Neural progenitor cell (in vitro differentiated cells): ENCODE results near the gene WBP2. TPM values are rescaled to one million over a fixed set of nuclear protein-coding genes. Genes with fewer than 3 reads are reported as not detected.
A peak's percentile ranks its signal among the peaks of the same experiment; 100 is the strongest.

Experiments
- DNase-seq: peaks from one replicate; pipeline ENCODE4 v3.0.0-alpha.2; 2016; ENCODE audit warnings: low spot score
- H2AFZ ChIP-seq: fragments of 200-600 bp; sonication (generic); replicated peaks from 2 replicates; pipeline ENCODE4 v1.6.1; 2016; ENCODE audit warnings: antibody characterized with exemption
- H3F3A ChIP-seq: fragments of 200-600 bp; sonication (generic); 2 replicates; pipeline ENCODE4 v1.6.1; 2016; ENCODE audit warnings: antibody characterized with exemption, low read depth
- H3K27ac ChIP-seq: fragments of 200-600 bp; sonication (generic); 2 replicates; pipeline ENCODE4 v1.5.1; 2016; ENCODE audit warnings: mild to moderate bottlenecking
- H3K27me3 ChIP-seq: fragments of 200-600 bp; sonication (generic); 2 replicates; pipeline ENCODE4 v1.6.1; 2016; ENCODE audit warnings: mild to moderate bottlenecking, moderate library complexity
- H3K36me3 ChIP-seq: fragments of 200-600 bp; sonication (generic); 2 replicates; pipeline ENCODE4 v1.5.1; 2016
- H3K4me1 ChIP-seq: fragments of 200-600 bp; sonication (generic); 2 replicates; pipeline ENCODE4 v1.6.1; 2016; ENCODE audit warnings: mixed run types
- H3K4me2 ChIP-seq: fragments of 200-600 bp; sonication (generic); 2 replicates; pipeline ENCODE4 v1.6.1; 2016
- H3K4me3 ChIP-seq: fragments of 200-600 bp; sonication (generic); 2 replicates; pipeline ENCODE4 v1.5.1; 2016
- H3K79me2 ChIP-seq: fragments of 200-600 bp; sonication (generic); 2 replicates; pipeline ENCODE4 v1.6.1; 2016; ENCODE audit warnings: low read depth
- H3K9ac ChIP-seq: fragments of 200-600 bp; sonication (generic); 2 replicates; pipeline ENCODE4 v1.6.1; 2016
- H3K9me3 ChIP-seq: fragments of 200-600 bp; sonication (generic); 2 replicates; pipeline ENCODE4 v1.5.1; 2016; ENCODE audit warnings: low read depth
- H4K20me1 ChIP-seq: fragments of 200-600 bp; sonication (generic); 2 replicates; pipeline ENCODE4 v1.6.1; 2016; ENCODE audit warnings: low read depth
- H3K27ac Mint-ChIP-seq: 3 replicates; pipeline ENCODE4 v1.8.0; 2021; ENCODE audit warnings: mixed read lengths
- H3K27me3 Mint-ChIP-seq: 2 replicates; pipeline ENCODE4 v1.8.0; 2022; ENCODE audit warnings: low read depth, mild to moderate bottlenecking, inconsistent platforms, moderate library complexity, mixed read lengths; ENCODE audit not compliant: insufficient read depth
- H3K36me3 Mint-ChIP-seq: 3 replicates; pipeline ENCODE4 v1.8.0; 2021; ENCODE audit warnings: mixed read lengths
- H3K4me1 Mint-ChIP-seq: 3 replicates; pipeline ENCODE4 v1.8.0; 2021; ENCODE audit warnings: mixed read lengths
- H3K4me3 Mint-ChIP-seq: 3 replicates; pipeline ENCODE4 v1.8.0; 2021; ENCODE audit warnings: mild to moderate bottlenecking, moderate library complexity, mixed read lengths
- H3K9me3 Mint-ChIP-seq: 3 replicates; pipeline ENCODE4 v1.8.0; 2020; ENCODE audit warnings: mixed read lengths
- EZH2 ChIP-seq: fragments of 200-600 bp; sonication (generic); IDR thresholded peaks from 2 replicates; pipeline ENCODE4 v1.6.1; 2017; ENCODE audit warnings: antibody characterized with exemption, mild to moderate bottlenecking, moderate library complexity
- EZH2phosphoT487 ChIP-seq: fragments of 200-600 bp; sonication (generic); IDR thresholded peaks from 2 replicates; pipeline ENCODE4 v1.6.1; 2017; ENCODE audit warnings: antibody characterized with exemption
- total RNA-seq: library from RNA; depleted of rRNA; stranded (reverse); fragments of >200 nt; gene quantifications from 2 replicates; pipeline ENCODE4 v1.2.3, GENCODE V29; 2015; ENCODE audit warnings: low replicate concordance
- TF ChIP-seq, protein P1 (sequence below): fragments of 200-600 bp; sonication (generic); IDR thresholded peaks from 2 replicates; pipeline ENCODE4 v1.5.1; 2017; ENCODE audit warnings: antibody characterized with exemption, mild to moderate bottlenecking

WBP2 gene
- total RNA-seq, 1 donor from 2014 or later: 20.9 TPM

DNA sequence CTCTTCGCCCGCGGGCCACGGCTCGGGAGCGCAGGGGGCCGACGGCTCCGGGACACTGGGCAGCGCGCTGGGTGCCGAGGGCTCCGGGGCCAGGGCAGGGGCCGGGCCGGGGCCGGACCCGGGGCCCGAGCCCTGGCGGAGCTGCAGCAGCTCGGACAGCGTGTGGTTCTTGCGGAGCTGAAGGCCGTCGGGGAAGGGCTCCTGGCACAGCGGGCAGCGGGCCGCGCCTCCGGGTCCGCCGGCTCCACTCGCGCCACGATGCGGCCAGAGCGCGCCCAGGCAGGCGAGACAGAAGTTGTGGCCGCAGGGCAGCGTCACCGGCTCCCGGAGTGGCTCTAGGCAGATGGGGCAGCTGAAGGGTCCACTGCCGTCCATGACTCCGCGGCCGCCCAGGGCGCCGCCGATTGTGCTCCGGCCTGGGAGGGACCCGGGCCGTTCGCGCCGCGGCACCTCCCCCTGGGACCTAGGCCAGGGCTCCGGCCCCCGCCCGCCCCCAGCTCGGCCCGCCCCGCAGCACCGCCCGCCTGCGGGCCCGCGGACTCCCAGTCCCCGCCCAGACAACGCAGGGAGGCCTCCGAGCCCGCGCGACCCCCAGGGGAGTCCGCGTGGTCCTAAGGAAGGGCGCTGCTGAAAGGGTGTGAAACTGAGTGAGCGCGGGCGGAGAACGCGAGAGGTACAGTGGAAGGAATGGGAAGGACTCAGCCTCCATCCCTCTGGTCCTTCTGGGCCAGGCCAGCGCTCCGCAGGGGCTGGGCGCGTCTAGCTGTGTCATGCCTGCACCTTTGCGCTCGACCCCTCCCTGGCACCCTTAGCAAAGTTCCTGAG, 23.3 kb upstream of the WBP2 start, which contains the start of gene TRIM47:
Gene TRIM47, minus strand, starts transcription at position 408 of the 825 bp plus-strand sequence. Its CDS starts 33 bp downstream, at position 375.
- no peak within 1 kb of the TSS for H3K9ac ChIP-seq
- H3K27me3 Mint-ChIP-seq: peaks cover 46% of the 10 kb centered on the region
- H3K27ac Mint-ChIP-seq: no peak within 1 kb of the TSS

DNA sequence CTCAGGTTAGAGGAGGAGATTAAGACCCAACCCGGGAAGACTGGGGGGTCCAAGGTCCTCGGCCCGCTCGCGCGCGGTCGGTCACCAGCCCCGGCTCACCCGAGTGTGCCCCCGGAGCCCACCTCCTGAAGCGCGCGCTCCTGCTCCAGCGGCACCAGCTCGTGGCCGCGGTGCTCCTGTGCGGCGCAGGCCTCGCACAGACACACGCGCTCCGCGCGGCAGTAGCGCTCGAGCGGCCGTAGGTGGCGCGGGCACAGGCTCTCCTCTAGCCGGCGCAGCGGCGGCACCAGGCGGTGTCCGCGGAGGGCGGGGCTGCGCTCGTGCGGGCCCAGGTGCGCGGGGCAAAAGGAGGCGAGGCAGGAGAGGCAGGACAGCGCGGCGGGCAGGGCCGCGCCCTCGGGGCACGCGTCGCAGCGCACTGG, 22.6 kb upstream of the WBP2 start:
- TF ChIP-seq EZH2phosphoT487: peak; percentile 24
- peak; percentile 50 for TF ChIP-seq EZH2
- TF ChIP-seq, protein P1, sequence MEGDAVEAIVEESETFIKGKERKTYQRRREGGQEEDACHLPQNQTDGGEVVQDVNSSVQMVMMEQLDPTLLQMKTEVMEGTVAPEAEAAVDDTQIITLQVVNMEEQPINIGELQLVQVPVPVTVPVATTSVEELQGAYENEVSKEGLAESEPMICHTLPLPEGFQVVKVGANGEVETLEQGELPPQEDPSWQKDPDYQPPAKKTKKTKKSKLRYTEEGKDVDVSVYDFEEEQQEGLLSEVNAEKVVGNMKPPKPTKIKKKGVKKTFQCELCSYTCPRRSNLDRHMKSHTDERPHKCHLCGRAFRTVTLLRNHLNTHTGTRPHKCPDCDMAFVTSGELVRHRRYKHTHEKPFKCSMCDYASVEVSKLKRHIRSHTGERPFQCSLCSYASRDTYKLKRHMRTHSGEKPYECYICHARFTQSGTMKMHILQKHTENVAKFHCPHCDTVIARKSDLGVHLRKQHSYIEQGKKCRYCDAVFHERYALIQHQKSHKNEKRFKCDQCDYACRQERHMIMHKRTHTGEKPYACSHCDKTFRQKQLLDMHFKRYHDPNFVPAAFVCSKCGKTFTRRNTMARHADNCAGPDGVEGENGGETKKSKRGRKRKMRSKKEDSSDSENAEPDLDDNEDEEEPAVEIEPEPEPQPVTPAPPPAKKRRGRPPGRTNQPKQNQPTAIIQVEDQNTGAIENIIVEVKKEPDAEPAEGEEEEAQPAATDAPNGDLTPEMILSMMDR: peak; percentile 55
- Histone ChIP-seq H3K4me2 (peak overlapping the region; percentile 80), H4K20me1 (no peaks in the 10 kb centered on the region), H3F3A (peaks cover 24% of the 10 kb centered on the region), H3K4me1 (peaks cover 6% of the 10 kb centered on the region), H3K9me3 (no peaks in the 10 kb centered on the region), H3K27me3 (peaks cover 53% of the 10 kb centered on the region), H3K9ac (no peak overlapping the region), H3K36me3 (no peaks in the 10 kb centered on the region), H3K79me2 (no peaks in the 10 kb centered on the region), H3K4me3 (peak overlapping the region; percentile 24), H3K27ac (no peak overlapping the region), H2AFZ (peak overlapping the region; percentile 52)
- peaks cover 13% of the 10 kb centered on the region for H3K4me1 Mint-ChIP-seq
- peaks cover 46% of the 10 kb centered on the region for H3K27me3 Mint-ChIP-seq
- DNase-seq: peak; percentile 93
- no peaks in the 10 kb centered on the region for H3K36me3 Mint-ChIP-seq
- no peak overlapping the region for H3K27ac Mint-ChIP-seq
- H3K4me3 Mint-ChIP-seq: peak overlapping the region; percentile 67
- H3K9me3 Mint-ChIP-seq: no peaks in the 10 kb centered on the region

More for the DNA sequence above, 23.3 kb upstream of the WBP2 start, which contains the start of gene TRIM47:
- H3K27me3 ChIP-seq: peaks cover 53% of the 10 kb centered on the region
- peak within 1 kb of the TSS; percentile 24 for H3K4me3 ChIP-seq
- peak within 1 kb of the TSS; percentile 80 for H3K4me2 ChIP-seq
- H3K36me3 Mint-ChIP-seq: no peaks in the 10 kb centered on the region
- no peaks in the 10 kb centered on the region for H3K9me3 Mint-ChIP-seq
- no peaks in the 10 kb centered on the region for H3K36me3 ChIP-seq
- peaks cover 6% of the 10 kb centered on the region for H3K4me1 ChIP-seq
- TF ChIP-seq, protein P1: no peak
- TF ChIP-seq EZH2 (peak; percentile 65), EZH2phosphoT487 (peak; percentile 38)
- H3K27ac ChIP-seq: no peak within 1 kb of the TSS
- H2AFZ ChIP-seq: peak within 1 kb of the TSS; percentile 52
- no peaks in the 10 kb centered on the region for H3K79me2 ChIP-seq
- H4K20me1 ChIP-seq: no peaks in the 10 kb centered on the region
- H3K4me1 Mint-ChIP-seq: peaks cover 13% of the 10 kb centered on the region
- peak within 1 kb of the TSS; percentile 67 for H3K4me3 Mint-ChIP-seq
- peaks cover 24% of the 10 kb centered on the region for H3F3A ChIP-seq
- peak; percentile 56 for DNase-seq
- H3K9me3 ChIP-seq: no peaks in the 10 kb centered on the region

DNA sequence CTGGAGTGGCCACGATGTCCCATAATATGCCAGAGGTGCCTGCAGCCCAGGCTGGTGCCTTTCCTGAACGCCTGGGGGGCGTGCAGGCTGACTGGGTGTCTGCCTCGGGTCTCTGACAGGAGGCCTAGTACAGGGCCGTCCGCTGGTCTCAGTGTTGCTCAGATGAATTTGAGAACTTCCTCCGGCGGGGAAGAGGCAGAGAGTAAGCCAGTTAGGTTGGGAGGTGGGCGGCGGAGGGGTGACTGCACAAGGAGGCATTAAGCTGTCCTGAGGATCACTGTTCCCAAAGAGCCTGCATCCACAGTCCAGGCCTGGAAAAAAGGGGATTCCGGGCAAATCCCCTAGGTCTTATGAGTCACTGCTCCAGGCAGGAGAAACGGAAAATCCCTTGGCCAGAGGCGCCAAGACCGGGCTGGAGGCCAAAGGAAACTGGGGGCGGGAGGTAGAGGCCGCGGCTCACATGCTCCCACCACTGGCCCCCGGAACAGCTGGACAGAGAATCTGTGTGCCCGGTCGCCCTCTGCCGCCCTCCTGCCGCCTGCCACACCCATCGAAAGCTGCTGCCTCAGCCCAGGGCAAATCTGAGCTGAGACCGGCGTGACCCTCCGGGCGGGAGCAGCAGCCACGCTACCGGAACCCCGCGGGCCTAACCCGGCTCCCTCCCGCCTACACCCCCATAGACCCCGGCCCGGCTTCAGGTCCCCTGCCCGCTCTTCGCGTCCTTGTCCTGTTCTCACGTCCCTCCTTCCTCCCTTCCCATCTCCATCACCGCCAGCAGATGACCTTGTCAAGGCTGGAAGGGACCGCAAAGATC, 22.0 kb upstream of the WBP2 start:
- DNase-seq: peak; percentile 40
- Histone ChIP-seq H3K9ac (no peak overlapping the region), H3K36me3 (no peaks in the 10 kb centered on the region), H4K20me1 (no peaks in the 10 kb centered on the region), H3K4me1 (peaks cover 6% of the 10 kb centered on the region), H3K9me3 (no peaks in the 10 kb centered on the region), H3K27ac (no peak overlapping the region), H2AFZ (peak overlapping the region; percentile 52), H3F3A (peaks cover 24% of the 10 kb centered on the region), H3K4me3 (peak overlapping the region; percentile 24), H3K27me3 (peaks cover 53% of the 10 kb centered on the region), H3K4me2 (peak overlapping the region; percentile 80), H3K79me2 (no peaks in the 10 kb centered on the region)
- H3K4me3 Mint-ChIP-seq: peak overlapping the region; percentile 58
- no peaks in the 10 kb centered on the region for H3K36me3 Mint-ChIP-seq
- peaks cover 44% of the 10 kb centered on the region for H3K27me3 Mint-ChIP-seq
- peaks cover 13% of the 10 kb centered on the region for H3K4me1 Mint-ChIP-seq
- H3K9me3 Mint-ChIP-seq: no peaks in the 10 kb centered on the region
- TF ChIP-seq, protein P1: no peak
- TF ChIP-seq EZH2 (no peak), EZH2phosphoT487 (no peak)
- no peak overlapping the region for H3K27ac Mint-ChIP-seq
